ENCODE results near the gene NGB.
"Not testable (repeated sequence)": the region's sequence is repeated elsewhere in the genome, so short reads cannot be mapped to it uniquely, and the experiment has no call there.

NGB gene

DNA sequence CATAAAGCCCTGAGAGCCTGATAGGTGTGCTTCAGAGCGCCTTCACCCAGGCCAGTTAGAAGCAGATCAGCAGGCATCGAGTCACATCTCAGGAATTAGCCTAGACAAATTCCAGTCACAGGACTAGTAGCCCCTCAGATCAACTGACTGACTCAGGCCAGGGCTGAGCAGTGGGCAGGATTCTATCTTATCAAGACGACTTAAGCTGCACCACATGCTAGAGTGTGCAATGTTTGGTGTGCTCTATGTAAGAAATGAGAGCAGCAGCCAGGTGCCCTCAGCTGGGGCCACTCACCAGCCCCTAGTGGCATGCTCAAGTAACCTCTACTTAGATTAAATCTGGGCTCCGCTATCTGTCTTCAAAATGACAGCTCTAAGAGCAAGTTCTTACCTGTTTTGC lies 19.7 kb upstream of the NGB start:
- peak in 1 of 2 experiments; percentile 60 for DNase-seq

DNA sequence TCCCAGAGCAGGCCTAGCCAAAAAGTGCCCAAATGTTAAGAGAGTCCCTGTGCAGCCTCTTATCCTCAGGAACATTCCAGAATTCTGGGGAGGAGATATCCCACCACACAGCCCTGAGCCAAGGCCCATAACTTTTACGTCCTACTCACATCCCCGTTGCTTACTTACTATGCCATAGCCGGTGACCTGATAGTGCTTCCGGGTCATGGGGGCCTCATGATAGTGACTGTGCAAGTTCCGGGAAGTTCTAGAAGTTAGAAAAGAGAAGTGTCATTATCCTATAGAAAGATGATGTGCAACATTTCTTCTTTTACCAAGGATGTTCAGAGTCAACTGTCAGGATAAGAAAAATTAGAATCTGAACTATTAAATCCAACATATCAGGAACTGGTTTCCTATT lies 15.6 kb upstream of the NGB start:
- no peak for DNase-seq

DNA sequence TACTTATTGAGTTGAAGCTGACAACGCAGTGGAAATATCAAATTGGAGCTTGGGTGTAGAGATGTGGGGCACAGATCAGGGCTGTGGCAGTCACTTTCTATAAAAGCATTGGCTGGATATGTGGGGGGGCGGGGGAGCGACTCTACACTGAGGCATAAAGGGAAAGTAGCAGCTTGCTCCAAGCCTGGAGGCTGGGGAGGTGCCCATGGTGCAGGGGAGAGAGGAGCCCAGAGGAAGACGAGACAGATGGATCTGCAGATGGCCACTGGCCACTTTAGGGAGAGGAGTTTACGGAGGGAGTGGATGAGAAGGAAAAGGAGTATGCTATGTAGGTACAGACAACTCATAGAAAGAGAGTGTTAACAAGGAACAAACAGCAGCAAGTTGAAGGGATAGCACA lies 13.5 kb upstream of the NGB start:
- peak; percentile 100 for DNase-seq

DNA sequence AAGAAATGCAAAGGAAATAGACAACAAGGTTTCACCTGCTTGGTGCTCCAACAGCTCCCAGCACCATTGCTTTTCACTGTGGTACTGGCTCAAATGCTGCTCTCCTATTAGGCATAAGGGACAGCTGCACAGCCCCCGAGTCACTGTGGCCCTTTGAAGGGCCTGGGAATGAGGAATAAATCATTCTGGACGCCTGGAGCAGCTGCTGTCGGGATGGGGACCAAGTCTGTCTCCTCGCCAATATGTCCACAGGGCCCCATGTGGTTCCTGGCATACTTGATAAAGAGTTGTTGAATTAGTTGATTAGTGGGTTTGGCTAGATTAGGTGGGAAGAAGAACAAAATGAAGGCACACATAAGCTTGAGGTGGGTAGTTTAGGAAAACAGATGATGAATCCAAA lies 13.1 kb upstream of the NGB start:
- peak; percentile 94 to 97 for DNase-seq

GRCh38 chr14:77281852-77282410 lies 10.9 kb upstream of the NGB start:
- DNase-seq = no peak

DNA sequence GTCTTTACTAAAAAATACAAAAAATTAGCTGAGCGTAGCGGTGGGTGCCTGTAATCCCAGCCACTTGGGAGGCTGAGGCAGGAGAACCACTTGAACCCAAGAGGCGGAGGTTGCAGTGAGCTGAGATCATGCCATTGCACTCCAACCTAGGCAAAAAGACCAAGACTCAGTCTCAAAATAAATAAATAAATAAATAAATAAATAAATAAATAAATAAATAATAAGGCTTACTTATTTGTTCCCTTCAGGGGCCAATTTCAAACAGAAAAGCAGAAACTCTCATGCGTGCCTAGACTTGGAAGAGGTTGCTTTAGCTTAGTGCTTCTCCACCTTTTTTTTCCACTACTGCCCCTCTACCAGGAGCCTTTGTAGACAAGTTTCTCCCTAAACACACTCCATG lies 9.9 kb upstream of the NGB start:
- DNase-seq = not testable (repeated sequence)

GRCh38 chr14:77279719-77280118 lies 8.7 kb upstream of the NGB start:
- no peak for DNase-seq

GRCh38 chr14:77278461-77279230 lies 7.6 kb upstream of the NGB start:
- no peak for DNase-seq

DNA sequence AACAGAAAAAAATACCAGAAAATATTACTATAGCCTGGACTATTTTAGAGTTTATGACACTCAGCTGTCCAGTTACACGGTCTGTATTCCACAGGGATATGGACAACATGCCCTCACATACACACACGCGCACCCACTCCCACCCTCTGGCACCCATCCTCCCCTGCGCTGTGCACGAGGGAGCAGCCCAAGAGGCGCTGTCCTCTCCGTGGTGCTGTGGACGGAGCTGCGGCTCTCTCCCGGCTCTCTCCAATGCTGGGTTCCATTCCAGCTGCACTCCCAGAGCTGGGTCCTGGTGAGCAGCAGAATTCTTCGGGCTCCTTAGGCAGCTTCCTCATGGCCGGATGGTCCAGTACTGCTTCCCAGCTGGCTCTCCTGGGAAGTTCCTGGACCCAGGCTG lies 6.0 kb upstream of the NGB start:
- DNase-seq = no peak

GRCh38 chr14:77276295-77276935 lies 5.4 kb upstream of the NGB start:
- DNase-seq = no peak

DNA sequence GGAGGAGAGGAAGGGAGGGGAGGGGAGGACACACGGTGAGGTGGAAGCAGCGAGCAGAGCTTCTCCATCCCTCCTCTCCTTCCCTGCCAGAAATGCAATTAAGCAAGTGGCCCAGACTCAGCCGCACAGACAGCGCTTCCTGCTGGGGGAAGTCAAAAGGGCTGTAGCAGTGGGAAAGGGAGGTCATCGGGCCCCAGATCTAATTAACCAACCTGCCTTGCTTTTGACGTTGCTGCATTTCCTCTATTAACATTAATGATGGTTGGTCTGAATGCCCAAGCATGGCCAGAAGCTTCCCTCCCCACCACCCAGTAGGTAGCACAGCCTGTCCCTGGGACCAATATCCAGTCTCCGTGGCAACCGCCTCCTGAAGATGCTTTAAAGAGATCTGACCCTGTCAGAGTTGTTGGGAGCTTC lies 4.6 kb upstream of the NGB start:
- DNase-seq = no peak

DNA sequence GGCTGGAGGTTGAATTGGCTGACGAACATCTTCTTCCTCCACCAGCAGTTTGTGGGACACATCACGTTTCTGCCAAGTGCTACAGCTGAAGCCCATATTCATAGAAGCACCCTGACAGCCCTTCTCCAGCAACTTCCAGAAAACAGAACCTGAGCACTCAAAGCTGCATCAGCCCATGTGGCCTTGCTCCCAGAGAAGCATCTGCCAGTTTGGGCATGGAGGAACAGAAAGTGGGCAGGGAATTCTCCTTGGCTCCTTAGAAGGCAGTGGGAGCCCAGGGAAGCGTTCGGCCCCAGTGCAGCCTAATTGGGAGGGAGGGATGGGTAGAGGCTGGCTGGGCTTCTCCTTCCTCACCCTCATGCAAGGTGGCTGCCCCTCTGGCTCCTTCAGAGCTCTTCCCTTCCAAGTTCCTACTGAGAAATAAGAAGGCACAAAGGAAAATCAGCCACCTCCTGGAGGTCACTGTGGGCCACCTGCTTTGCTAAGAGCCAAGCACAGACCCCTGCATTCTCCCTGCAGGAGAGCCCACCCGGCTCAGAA lies 4.1 kb upstream of the NGB start:
- DNase-seq = no peak

GRCh38 chr14:77273796-77274195 lies 2.8 kb upstream of the NGB start:
- no peak for DNase-seq

- DNase-seq = no peak
These were observed 1.3 kb upstream of the NGB start for GRCh38 chr14:77272261-77272660.

DNA sequence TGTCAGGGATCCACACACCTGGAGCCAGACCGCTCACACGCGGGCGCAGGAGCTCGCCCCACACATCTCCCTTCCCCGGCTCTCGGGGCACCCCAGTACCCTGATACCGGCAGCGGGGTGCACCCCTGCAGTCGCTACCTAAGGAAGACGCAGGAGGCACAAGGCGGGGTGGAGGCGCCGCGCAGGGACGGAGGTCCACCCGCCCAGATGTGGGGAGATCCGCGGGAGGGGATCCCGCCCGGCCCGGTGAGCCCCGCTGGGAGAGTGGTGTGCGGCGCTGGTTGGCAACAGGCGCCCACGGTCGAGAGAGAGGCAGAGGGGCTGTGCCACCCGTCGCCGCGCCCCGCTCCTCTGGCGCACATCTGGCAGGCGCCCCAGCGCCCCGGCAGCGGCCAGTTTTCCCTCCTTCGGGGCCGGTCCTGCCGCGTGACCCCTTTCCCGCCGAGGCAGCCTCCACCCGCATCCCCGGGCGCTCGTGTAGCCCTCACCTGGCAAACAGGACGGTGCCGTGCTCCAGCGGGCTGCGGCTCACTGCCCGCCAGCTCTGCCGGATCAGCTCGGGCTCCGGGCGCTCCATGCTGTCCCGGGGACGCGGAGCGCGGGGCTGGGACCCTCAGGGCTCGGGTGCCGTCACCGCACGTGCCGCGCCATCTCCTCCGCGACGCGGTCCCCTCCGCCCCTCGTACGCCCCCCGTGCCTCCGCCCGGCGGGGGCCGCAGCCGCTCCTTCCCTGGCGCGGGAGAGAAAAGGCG lies 469 bp downstream of the NGB start:
- DNase-seq = peak in 1 of 2 experiments; percentile 39

DNA sequence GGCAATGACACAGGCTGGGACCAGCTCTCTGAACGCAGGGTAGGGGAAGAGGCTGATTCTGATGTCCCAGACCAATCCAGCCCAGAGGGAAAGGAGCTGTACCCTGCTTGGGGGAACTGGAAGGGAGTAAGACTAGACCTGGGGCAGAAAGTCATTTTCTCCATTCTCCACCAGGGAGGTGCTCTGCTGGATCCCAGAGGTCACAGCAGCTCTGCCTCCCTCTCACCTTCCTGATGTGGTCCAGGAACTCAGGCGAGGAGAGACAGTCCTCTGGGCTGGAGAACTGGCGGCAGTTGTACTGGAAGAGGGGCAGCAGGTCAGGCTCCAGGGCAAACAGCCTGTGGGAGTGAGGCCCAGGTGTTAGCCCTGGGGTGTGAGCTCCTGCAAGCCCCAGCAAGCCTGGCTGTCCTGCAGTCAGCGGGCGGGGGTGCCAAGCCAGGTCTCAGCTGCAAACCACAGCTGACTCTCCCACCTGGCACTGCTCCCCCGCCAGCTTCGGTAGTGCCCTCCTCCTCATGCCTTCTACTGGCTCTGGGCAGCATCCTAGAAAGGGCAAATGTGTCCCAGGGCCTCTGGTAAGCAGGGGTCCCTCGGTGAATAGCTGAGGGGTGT lies 1.9 kb downstream of the NGB start:
- DNase-seq = peak; percentile 78 to 84

- peak in 1 of 2 experiments; percentile 34 for DNase-seq
These were observed 2.9 kb downstream of the NGB start for GRCh38 chr14:77267937-77268699.

- no peak for DNase-seq
These were observed 4.7 kb downstream of the NGB start for GRCh38 chr14:77266336-77266735.

DNA sequence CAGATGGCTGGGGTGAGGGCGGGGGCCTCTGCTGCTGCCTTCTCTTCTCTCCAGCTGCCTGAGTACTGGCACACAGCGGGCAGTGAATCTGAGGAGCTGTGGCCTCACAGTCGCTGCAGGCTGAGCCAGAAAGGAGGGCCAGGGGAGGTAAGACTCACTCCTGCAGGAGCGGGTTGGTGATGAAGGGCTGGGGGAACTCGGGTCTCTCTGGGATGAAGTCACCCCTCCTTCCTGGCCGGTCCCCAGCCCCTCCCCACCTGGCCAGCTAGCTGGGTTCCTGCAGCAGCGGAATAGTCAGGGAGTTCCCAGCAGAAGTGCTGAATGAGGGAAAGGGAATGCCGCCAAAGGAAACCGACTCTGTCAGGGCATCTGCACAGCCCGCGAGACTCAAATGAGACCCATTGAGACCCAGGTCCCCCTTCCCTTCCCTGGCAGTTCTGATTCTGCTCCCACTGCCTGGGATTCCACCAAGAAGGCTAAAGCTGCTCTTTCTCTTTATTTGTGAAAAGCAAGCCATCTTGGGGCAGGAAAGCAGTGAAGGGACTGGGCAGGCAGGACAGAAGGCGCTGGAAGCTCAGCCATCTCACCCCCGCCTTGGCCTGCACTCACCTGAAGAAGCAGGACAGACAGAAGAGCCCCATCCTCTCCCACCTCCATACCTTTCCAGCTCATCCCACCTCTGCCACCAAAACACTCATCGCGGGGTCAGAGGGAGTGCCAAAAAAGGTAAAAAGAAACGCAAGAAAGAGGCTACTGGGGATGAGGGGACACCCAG lies 5.3 kb downstream of the NGB start:
- DNase-seq = peak; percentile 49 to 83

GRCh38 chr14:77265187-77265515 lies 5.9 kb downstream of the NGB start:
- DNase-seq = no peak

DNA sequence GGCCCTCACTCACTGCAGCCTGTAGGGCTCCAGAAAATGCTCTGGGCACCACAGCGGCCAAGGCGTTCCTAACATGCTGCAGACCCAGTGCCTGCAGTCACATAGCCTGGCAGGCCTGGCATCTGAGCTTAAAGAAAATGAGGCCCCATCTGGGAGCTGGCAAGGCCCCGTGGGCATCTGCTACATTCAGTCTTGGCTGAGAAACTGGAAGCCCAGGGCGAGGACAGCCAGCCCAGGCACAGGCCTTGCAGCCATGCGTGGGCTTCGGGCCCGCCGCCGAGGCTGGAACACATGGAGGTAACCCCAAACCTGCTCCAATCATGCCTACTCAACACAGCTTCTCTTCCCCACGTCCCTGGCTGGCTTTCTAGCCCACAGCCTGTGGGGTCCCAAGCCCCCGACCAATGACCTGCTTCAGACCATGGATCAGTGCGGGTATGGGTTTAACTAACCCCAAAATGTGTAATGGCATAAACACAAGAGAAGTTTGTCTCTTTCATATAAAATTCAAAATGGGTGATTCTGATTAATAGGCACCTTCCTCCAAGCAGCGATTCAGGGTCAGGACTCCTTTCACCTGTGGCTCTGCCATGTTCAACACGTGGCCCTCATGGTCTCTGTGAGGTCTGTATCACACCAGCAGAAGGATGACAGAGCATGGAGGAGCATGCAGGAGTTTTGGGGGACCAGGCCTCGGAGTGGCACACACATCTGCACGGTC lies 6.4 kb downstream of the NGB start:
- peak in 1 of 2 experiments; percentile 34 for DNase-seq
